GM21825 (cell line): ENCODE data around the gene CFB.
A peak's percentile ranks its signal among the peaks of the same experiment; 100 is the strongest.
"Not testable (repeated sequence)": the region's sequence is repeated elsewhere in the genome, so short reads cannot be mapped to it uniquely, and the experiment has no call there.

Experiments used
- ATAC-seq: cut with Tn5 transposase; IDR thresholded peaks from one replicate; pipeline ENCODE4 v1.9.1; 2021; ENCODE audit warnings: mild to moderate bottlenecking, moderate library complexity; ENCODE audit not compliant: unreplicated experiment

Gene CFB

DNA sequence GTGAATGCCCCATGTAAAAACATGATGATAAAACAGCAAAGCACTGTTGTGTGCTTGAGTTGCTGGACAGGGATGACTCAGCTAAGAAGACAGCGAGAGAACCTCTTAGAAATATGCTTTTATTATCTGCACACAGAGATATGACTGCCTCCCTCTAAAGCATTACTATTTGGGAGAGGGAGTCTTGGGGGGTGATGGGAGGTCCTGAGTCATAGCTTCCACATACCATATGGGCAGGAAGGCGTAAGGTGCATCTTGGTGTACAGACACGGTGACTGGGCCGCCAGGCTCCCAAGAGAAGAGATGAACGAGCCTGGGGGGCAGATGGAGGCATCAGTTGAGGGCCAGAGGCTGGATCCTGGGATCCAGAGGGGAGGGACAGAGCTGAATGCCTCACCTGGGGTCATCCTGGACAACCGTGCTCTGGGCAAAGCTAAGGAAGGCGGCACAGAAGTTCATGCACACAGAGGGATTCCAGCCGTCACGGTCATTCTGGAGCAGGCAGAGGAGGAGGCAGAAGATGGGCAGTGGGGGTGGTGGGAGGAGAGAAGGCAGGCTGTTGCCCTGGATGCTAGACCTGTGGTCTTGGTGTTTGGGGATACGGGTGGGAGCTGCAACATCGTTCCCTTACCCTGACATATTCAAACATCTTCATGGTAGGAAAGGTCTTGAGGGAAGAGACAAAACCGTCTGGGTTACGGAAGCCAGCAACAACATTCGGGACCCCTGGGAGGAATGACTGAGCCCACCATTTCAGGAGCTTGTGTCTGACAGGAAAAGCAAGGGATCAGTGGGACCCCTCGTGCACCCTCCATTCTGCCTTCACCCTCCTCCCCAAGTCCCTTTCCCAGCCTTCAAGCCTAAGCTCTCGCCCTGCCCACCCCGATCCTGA lies 24.1 kb downstream of the CFB start:
- no peak for ATAC-seq

DNA sequence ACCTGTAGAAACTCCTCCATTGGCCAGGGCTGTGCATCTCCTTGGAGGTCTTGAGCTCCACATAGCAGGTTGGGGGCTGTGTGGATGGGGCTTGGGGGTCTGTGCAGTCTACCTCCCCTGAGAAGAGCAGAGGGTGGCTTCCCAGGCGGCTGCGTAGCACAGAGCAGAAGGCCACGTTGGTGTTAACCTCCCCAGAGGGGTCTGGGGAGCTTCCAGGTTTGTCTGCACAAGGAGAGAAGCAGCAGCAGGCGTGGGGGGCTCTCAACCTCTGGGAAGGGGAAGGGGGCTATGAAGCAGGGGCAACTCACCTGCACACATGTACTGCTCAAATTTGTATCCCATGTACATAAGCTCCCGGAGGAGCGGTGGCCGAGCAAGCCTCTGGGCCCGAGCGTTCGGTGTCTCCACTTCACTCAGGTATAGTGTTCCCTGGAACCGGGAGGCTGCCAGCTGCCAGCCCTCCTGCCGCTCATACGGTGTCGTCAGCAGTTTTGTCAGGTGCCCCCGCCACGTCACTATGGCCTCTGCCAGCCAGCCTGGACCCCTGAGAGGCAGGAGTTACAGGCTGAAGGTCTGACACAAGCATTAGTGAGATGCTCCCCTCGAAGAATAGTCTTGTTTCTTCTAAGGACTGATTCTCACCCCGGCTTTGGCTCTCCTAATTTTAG lies 24.8 kb downstream of the CFB start:
- no peak for ATAC-seq

DNA sequence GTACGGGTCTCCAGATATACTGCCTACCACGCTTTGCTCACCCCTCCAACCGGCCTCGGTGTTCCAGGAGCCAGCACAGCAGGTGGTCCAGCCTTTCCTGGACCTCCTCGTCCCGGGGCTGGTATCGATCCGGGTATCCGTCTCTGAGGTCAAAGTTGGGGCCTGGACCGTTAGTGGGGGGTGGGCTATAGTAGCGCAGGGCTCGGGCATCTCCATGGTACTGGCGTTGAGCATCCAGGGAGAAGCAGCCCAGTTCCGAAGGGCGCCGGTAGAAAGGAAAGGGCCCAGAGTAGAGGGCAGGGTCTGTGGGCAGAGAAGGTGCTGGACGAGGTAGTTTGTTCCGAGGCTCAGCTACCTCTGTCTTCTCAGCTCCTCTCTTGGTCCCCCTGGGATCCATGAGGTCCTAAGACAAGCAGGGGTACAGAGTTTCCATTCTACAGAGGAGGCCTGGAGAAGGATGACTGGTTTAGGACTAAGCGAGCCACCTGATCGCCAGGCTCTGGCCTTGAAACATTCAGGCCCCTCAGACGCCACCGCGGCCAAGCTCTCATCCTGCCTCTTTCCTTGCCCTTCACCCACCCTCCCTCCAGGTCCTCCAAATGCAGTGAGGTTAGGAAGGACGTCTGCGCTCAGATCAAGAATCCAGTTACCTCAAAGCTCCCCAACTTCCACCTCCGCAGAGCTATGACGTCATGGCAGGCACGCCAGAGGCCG lies 25.5 kb downstream of the CFB start:
- ATAC-seq: no peak

- ATAC-seq: peak; percentile 77
Observed at GRCh38 chr6:31971993-31972708, 26.3 kb downstream of the CFB start, which contains the start of gene DXO. TSS of gene DXO (minus strand) at chr6:31972138. CDS start at chr6:31971675, 463 bp downstream.

DNA sequence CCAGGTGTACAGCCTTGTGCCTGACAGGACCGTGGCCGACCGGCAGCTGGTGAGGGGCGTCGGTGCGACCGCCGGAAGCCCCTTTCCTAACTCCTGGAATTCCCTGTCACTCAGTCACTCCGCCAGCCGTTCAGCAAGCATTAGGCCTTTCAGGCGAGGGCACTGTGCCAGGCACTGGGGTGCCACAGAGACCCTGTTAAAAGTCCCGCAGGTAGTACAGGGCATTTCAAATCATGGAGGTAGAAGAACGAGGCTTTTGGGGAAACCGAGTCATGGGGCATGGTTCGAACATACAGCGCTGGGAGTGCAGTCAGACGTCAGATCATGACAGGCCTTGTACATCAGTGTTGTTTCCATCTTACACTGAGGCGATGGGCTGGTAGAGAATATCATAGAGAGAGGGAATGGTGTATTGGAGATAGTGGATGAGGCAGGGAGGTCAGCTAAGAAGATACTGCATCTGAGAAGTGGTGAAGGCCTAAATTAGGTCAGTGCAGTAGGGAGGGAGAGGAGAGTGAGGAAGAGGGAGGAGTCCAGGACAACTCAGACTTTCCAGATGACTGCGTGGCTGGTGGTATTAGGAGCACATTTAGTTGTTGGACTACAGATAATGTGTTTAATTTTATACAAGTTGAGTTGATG lies 26.9 kb downstream of the CFB start:
- no peak for ATAC-seq

DNA sequence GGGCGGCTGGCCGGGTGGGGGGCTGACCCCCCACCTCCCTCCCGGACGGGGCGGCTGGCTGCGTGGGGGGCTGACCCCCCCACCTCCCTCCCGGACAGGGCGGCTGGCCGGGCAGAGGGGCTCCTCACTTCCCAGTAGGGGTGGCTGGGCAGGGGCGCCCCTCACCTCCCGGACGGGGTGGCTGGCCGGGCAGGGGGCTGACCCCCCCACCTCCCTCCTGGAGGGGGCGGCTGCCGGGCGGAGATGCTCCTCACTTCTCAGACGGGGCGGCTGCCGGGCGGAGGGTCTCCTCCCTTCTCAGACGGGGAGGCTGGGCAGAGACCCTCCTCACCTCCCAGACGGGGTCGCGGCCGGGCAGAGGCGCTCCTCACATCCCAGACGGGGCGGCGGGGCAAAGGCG lies 30.2 kb downstream of the CFB start:
- not testable (repeated sequence) for ATAC-seq

- ATAC-seq: no peak
Observed at GRCh38 chr6:31977816-31978431, 32.0 kb downstream of the CFB start.

DNA sequence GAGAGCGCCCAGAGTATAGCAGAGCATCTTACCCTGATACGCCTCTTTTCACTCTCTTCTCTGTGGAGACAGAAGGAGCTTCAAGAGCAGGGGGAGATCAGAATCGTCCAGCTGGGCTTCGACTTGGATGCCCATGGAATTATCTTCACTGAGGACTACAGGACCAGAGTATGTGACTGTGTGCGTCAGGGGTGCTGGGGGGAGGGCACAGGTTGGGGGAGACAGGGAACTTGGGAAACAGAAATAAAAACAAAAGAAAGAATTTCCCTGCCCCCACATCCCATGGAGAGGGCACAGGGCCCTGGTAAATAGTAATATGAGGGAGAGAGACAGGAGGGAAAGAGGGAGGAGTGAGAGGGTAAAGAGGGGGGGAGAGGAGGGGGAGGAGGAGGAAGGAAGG lies 32.9 kb downstream of the CFB start:
- no peak for ATAC-seq

DNA sequence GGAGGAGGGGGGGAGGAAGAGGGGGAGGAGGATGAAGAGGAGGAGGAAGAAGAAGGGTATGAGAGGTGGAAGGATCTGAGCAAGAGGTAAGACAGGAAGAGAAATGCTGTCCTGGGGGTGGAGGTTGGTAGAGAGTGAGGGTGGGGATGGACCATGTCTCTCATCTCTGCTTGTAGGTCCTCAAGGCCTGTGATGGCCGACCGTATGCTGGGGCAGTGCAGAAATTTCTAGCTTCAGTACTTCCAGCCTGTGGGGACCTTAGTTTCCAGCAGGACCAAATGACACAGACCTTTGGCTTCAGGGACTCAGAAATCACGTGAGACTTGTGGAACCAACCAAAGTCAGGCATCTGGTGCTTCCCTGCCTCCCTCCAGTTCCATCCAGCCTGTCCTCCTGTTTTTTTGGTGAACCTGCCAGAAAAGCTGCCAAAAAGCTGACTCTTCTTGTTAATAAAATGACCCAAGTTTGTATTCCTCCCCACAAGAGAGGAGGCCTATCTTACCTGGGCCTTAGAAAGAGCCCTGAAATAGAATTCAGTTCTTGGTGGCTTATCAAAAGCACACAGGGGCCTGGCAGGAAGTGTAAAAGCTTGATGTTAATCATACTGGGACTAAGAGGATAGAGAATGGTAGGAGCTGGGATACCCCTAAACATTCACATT lies 33.5 kb downstream of the CFB start:
- ATAC-seq: no peak

DNA sequence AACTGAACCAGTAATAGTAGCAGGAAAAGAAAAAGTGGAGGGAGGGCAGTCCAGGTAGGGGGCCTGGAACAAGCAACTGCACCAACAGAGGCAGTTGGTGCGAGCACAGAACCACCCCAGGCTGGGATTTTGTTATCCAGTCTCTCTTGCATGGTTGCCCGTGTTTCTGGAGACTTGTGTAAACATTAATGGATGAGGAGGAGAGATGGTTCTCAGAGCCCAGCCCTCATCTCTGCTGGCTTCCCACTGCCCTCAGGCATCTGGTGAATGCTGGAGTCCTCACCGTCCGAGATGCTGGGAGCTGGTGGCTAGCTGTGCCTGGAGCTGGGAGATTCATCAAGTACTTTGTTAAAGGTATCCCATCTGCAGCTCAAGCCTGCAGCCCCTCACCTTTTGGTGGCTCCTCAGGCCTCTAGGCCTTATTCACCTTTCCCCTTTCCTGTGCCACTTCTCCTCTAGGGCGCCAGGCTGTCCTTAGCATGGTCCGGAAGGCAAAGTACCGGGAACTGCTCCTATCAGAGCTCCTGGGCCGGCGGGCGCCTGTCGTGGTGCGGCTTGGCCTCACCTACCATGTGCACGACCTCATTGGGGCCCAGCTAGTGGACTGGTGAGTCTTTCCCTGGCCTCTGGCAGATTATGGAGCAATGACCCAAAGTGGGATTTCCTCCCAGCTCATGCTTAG lies 34.4 kb downstream of the CFB start:
- not testable (repeated sequence) for ATAC-seq

- not testable (repeated sequence) for ATAC-seq
Observed at GRCh38 chr6:31980998-31981397, 35.1 kb downstream of the CFB start.

- not testable (repeated sequence) for ATAC-seq
Observed at GRCh38 chr6:31981744-31982143, 35.8 kb downstream of the CFB start, which contains the start of gene C4A. TSS of gene C4A (plus strand) at chr6:31982057. CDS start at chr6:31982108, 51 bp downstream.

GRCh38 chr6:31989363-31989762 lies 43.5 kb downstream of the CFB start:
- not testable (repeated sequence) for ATAC-seq

GRCh38 chr6:31994421-31994820 lies 48.5 kb downstream of the CFB start:
- ATAC-seq: not testable (repeated sequence)

- not testable (repeated sequence) for ATAC-seq
Observed at GRCh38 chr6:31996385-31996784, 50.5 kb downstream of the CFB start.
